Ishikawa (cell line): Measurements from ENCODE around the gene CABLES1.

Source experiments
- CEBPB ChIP-seq: IDR thresholded peaks from 2 replicates; pipeline ENCODE4 v1.6.1; 2012
- CREB1 ChIP-seq: IDR thresholded peaks from 2 replicates; pipeline ENCODE4 v1.6.1; 2012; ENCODE audit warnings: low read depth
- EGR1 ChIP-seq: IDR thresholded peaks from 2 replicates; pipeline ENCODE4 v1.6.1; 2012
- EP300 ChIP-seq: IDR thresholded peaks from 2 replicates; pipeline ENCODE4 v1.6.1; 2012; ENCODE audit warnings: borderline replicate concordance
- FOXM1 ChIP-seq: IDR thresholded peaks from 2 replicates; pipeline ENCODE4 v1.6.1; 2012; ENCODE audit warnings: low read depth, borderline replicate concordance
- MAX ChIP-seq: IDR thresholded peaks from 2 replicates; pipeline ENCODE4 v1.6.1; 2012
- NFIC ChIP-seq: IDR thresholded peaks from 2 replicates; pipeline ENCODE4 v1.6.1; 2012
- RAD21 ChIP-seq: IDR thresholded peaks from 2 replicates; pipeline ENCODE4 v1.6.1; 2012; ENCODE audit warnings: low read depth
- REST ChIP-seq: IDR thresholded peaks from 2 replicates; pipeline ENCODE4 v1.6.1; 2012; ENCODE audit warnings: low read depth, mild to moderate bottlenecking
- TAF1 ChIP-seq: IDR thresholded peaks from 2 replicates; pipeline ENCODE4 v1.6.1; 2012; ENCODE audit warnings: low read depth, mild to moderate bottlenecking
- TCF12 ChIP-seq: IDR thresholded peaks from 2 replicates; pipeline ENCODE4 v1.6.1; 2012; ENCODE audit warnings: low read depth
- TEAD4 ChIP-seq: IDR thresholded peaks from 2 replicates; pipeline ENCODE4 v1.6.1; 2012
- USF1 ChIP-seq: IDR thresholded peaks from 2 replicates; pipeline ENCODE4 v1.6.1; 2012
- YY1 ChIP-seq: IDR thresholded peaks from 2 replicates; pipeline ENCODE4 v1.6.1; 2012; ENCODE audit warnings: low read depth
- ZBTB7A ChIP-seq: IDR thresholded peaks from 2 replicates; pipeline ENCODE4 v1.6.1; 2012; ENCODE audit warnings: low read depth

CABLES1 gene

GRCh38 chr18:23211146-23211545 is 75.9 kb downstream of the CABLES1 start:
- TF ChIP-seq YY1: no peak
- TF ChIP-seq REST: no peak
- TF ChIP-seq TEAD4: no peak

- TF ChIP-seq EGR1: no peak
- no peak for TF ChIP-seq FOXM1
- TF ChIP-seq MAX: no peak
- TF ChIP-seq RAD21: no peak
- no peak for TF ChIP-seq TEAD4
- TF ChIP-seq USF1: no peak
- no peak for TF ChIP-seq TCF12
- TF ChIP-seq EP300: no peak
- TF ChIP-seq CREB1: no peak
- TF ChIP-seq YY1: no peak
- TF ChIP-seq TAF1: no peak
- TF ChIP-seq ZBTB7A: no peak
- TF ChIP-seq NFIC: no peak
- no peak for TF ChIP-seq CEBPB
- no peak for TF ChIP-seq REST
Measured at GRCh38 chr18:23212161-23212560, 76.9 kb downstream of the CABLES1 start.

- no peak for TF ChIP-seq TCF12
- TF ChIP-seq ZBTB7A: no peak
- no peak for TF ChIP-seq TAF1
- TF ChIP-seq EGR1: no peak
- no peak for TF ChIP-seq USF1
- TF ChIP-seq RAD21: no peak
- TF ChIP-seq MAX: no peak
- no peak for TF ChIP-seq TEAD4
- no peak for TF ChIP-seq NFIC
- TF ChIP-seq FOXM1: no peak
- no peak for TF ChIP-seq CEBPB
- TF ChIP-seq CREB1: no peak
- TF ChIP-seq EP300: no peak
- TF ChIP-seq REST: no peak
- TF ChIP-seq YY1: no peak
Measured at GRCh38 chr18:23213200-23213599, 77.9 kb downstream of the CABLES1 start.

- TF ChIP-seq EGR1: no peak
- no peak for TF ChIP-seq CEBPB
- TF ChIP-seq TEAD4: no peak
- TF ChIP-seq TCF12: no peak
- no peak for TF ChIP-seq USF1
- no peak for TF ChIP-seq ZBTB7A
- TF ChIP-seq CREB1: no peak
- no peak for TF ChIP-seq YY1
- no peak for TF ChIP-seq TAF1
Measured at GRCh38 chr18:23217781-23218180, 82.5 kb downstream of the CABLES1 start.
